Astrocyte of the spinal cord (primary cell): ENCODE results near the gene BDKRB1.

ENCODE experiments used
- DNase-seq: peaks from one replicate; pipeline ENCODE4 v3.0.0; 2011; ENCODE audit warnings: low read depth, low spot score
- H3K4me3 ChIP-seq: 2 replicates; pipeline ENCODE4 v1.5.1; 2011; ENCODE audit warnings: low read depth, mild to moderate bottlenecking, low read length, moderate library complexity
- CTCF ChIP-seq: IDR thresholded peaks from 2 replicates; pipeline ENCODE4 v1.5.1; 2012; ENCODE audit warnings: low read depth, mild to moderate bottlenecking, low read length, inconsistent platforms
- in situ Hi-C: cut with HindIII; loops from 2 replicates; pipeline ENCODE4 v1.10.0; 2017; ENCODE audit warnings: low sequenced_read_pairs

Gene BDKRB1

GRCh38 chr14:96307434-96307833, 51.4 kb downstream of the BDKRB1 start:
- TF ChIP-seq CTCF, result peak; percentile 2
- DNase-seq, result no peak
- no peak overlapping the region for H3K4me3 ChIP-seq
- in situ Hi-C loops, result no loop called here

GRCh38 chr14:96309133-96309895, 53.3 kb downstream of the BDKRB1 start:
- DNase-seq, result no peak
- in situ Hi-C loops, result no loop called here
- TF ChIP-seq CTCF, result no peak
- no peak overlapping the region for H3K4me3 ChIP-seq

- H3K4me3 ChIP-seq, result no peak overlapping the region
- in situ Hi-C loops, result no loop called here
- DNase-seq, result peak; percentile 2
- no peak for TF ChIP-seq CTCF
These were observed 53.9 kb downstream of the BDKRB1 start for GRCh38 chr14:96309896-96310330.

GRCh38 chr14:96310906-96311305, 54.9 kb downstream of the BDKRB1 start:
- in situ Hi-C loops, result no loop called here
- TF ChIP-seq CTCF, result no peak
- H3K4me3 ChIP-seq, result no peak overlapping the region
- no peak for DNase-seq
